ENCODE data around the gene NPR3. TPM values are rescaled to one million over a fixed set of nuclear protein-coding genes. Genes with fewer than 3 reads are reported as not detected.

Gene NPR3
- total RNA-seq, 1 experiment from 2014 or later, result not detected

DNA sequence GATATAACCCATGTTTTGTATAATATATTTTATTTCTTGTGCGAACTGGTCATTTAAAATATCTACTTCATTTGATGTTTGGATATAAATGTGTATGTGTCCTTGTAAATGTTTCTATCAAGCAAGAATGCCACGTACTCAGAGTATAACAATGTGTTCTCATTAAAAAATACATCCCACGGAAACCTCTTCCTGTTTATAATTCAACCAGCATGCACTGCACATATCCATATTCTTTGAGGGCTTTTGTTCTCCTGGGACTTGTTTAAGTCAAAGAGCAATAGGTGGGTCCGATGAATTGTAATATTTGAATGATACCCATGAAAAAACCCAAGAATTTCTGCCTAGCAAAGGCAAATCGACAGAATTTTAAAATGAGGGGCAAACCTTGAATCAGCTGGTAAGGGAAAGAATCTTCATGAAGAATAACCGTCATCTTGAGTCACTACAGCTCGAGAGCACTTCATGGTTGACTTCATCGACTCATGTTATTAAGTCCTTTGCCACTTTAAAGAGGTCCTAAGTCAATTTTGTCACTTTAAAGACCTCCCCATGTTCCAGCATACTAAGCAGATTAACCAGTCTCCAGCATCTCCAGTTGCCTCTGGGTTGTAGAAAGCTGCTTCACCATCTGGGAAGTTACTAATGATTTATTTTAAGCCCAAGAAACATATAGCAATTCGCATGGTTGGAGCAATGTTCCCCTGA lies 80.6 kb downstream of the NPR3 start:
- H2AK5ac ChIP-seq (ENCODE audit: insufficient read length, low read length), result no peak overlapping the region
- H4K91ac ChIP-seq (ENCODE audit: insufficient read length, low read depth, low read length), result no peak overlapping the region
- H3K14ac ChIP-seq (ENCODE audit: insufficient read depth, low read length), result no peak overlapping the region
- no peak overlapping the region for H2BK20ac ChIP-seq (ENCODE audit: low read depth, low read length, poor library complexity, severe bottlenecking)
- H3K79me1 ChIP-seq (ENCODE audit: insufficient read depth, low read depth, low read length, poor library complexity, severe bottlenecking), result no peaks in the 10 kb centered on the region
- no peaks in the 10 kb centered on the region for H3K4me1 ChIP-seq (ENCODE audit: insufficient read depth, low read length)
- Mint-ChIP-seq H3K36me3 (ENCODE audit: insufficient read depth in 1 of 3, low read depth in 3 of 3) (no peaks in the 10 kb centered on the region), H3K27me3 (ENCODE audit: low read depth) (peaks cover 5% of the 10 kb centered on the region), H3K27ac (no peak overlapping the region), H3K4me1 (peaks cover 5 to 7% of the 10 kb centered on the region in 2 experiments), H3K4me3 (no peak overlapping the region), H3K9me3 (peaks cover 0 to 5% of the 10 kb centered on the region in 2 experiments; a peak in 1 of 5 replicates)
- H2BK15ac ChIP-seq (ENCODE audit: low read depth, low read length), result no peak overlapping the region
- no peak overlapping the region for H2BK12ac ChIP-seq (ENCODE audit: insufficient read length, low read depth, low read length)
- H2BK5ac ChIP-seq (ENCODE audit: insufficient read length, low read length), result no peak overlapping the region
- no peak overlapping the region for H2AFZ ChIP-seq (ENCODE audit: low read length)
- no peak overlapping the region for H3K56ac ChIP-seq (ENCODE audit: insufficient read length, low read depth, low read length)
- no peak overlapping the region for H3T11ph ChIP-seq (ENCODE audit: low read length)
- H3K4me2 ChIP-seq (ENCODE audit: insufficient read depth, insufficient read length, low read length), result no peak overlapping the region
- WGBS (ENCODE audit: extremely low coverage, insufficient read length, low lambda C conversion rate), result no CpG with 5 or more reads among the region's 9 CpGs
- no peak overlapping the region for H3K9ac ChIP-seq (ENCODE audit: extremely low read depth, insufficient read length, low read length)
- H3K79me2 ChIP-seq (ENCODE audit: insufficient read depth, low read length), result no peaks in the 10 kb centered on the region
- no peaks in the 10 kb centered on the region for H3K9me3 ChIP-seq (ENCODE audit: control insufficient read depth, low read depth, low read length)
- no peaks in the 10 kb centered on the region for H3K23me2 ChIP-seq (ENCODE audit: insufficient read length, low read depth, low read length, poor library complexity, severe bottlenecking)
- H4K20me1 ChIP-seq (ENCODE audit: control insufficient read depth, insufficient read depth, insufficient read length), result no peaks in the 10 kb centered on the region
- no peak overlapping the region for H3K18ac ChIP-seq (ENCODE audit: insufficient read length, low read depth, low read length)
- H3K4ac ChIP-seq (ENCODE audit: low read depth, low read length), result no peak overlapping the region
- H2BK120ac ChIP-seq (ENCODE audit: low read depth, low read length, poor library complexity, severe bottlenecking), result no peak overlapping the region
- TF ChIP-seq, protein P1, sequence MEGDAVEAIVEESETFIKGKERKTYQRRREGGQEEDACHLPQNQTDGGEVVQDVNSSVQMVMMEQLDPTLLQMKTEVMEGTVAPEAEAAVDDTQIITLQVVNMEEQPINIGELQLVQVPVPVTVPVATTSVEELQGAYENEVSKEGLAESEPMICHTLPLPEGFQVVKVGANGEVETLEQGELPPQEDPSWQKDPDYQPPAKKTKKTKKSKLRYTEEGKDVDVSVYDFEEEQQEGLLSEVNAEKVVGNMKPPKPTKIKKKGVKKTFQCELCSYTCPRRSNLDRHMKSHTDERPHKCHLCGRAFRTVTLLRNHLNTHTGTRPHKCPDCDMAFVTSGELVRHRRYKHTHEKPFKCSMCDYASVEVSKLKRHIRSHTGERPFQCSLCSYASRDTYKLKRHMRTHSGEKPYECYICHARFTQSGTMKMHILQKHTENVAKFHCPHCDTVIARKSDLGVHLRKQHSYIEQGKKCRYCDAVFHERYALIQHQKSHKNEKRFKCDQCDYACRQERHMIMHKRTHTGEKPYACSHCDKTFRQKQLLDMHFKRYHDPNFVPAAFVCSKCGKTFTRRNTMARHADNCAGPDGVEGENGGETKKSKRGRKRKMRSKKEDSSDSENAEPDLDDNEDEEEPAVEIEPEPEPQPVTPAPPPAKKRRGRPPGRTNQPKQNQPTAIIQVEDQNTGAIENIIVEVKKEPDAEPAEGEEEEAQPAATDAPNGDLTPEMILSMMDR (conservative IDR thresholded peaks at IDR 0.05), result no peak
- DNase-seq, result no peak
- H4K5ac ChIP-seq (ENCODE audit: insufficient read length, low read depth, low read length), result no peak overlapping the region
- no peak overlapping the region for H3K27ac ChIP-seq (ENCODE audit: insufficient read length, low read depth, low read length)
- no peak overlapping the region for H4K8ac ChIP-seq (replicated peaks; ENCODE audit: insufficient read length, low read depth, low read length)
- H3K23ac ChIP-seq (ENCODE audit: insufficient read length, low read depth, low read length), result no peak overlapping the region
- H3K27me3 ChIP-seq (ENCODE audit: insufficient read depth, low read length), result no peaks in the 10 kb centered on the region

Measured in H9 (cell line).